T-cell (primary cell): ENCODE data around the gene EFNA4. TPM values are rescaled to one million over a fixed set of nuclear protein-coding genes. Genes with fewer than 3 reads are reported as not detected.

Experiments
- ATAC-seq, 4 experiments: fragments of 200-7000 bp in 3 of 4; fragments of 150-1000 bp in 1 of 4; cut with Tn5 transposase; replicated peaks in 1 of 4; 1 replicate in 3 of 4; 2 replicates in 1 of 4; pipeline ENCODE4 v1.10.0; 2021; ENCODE audit warnings: moderate library complexity in 3 of 4, mild to moderate bottlenecking in 2 of 4, moderate number of reproducible peaks in 1 of 4
- CTCF ChIA-PET, 2 donors: fragments of 300-600 bp; sonication (Branson Sonifier 250); formaldehyde crosslinking; loops; one replicate each; lab custom pipeline; 2022; ENCODE audit warnings: antibody characterized with exemption in 2 of 2; lab: Charles Lee
- POLR2A ChIA-PET, 2 donors: fragments of 300-600 bp; sonication (Branson Sonifier 250); formaldehyde crosslinking; loops; one replicate each; lab custom pipeline; 2022; ENCODE audit warnings: antibody characterized with exemption in 2 of 2; lab: Charles Lee
- DNase-seq, 35 experiments: peaks; one replicate each; pipeline versions ENCODE4 v3.0.0 to v3.0.0-alpha.2; 2013 to 2023
- H3K27ac ChIP-seq: one replicate; pipeline ENCODE4 v1.5.1; 2013; ENCODE audit warnings: low read length
- H3K27me3 ChIP-seq, 2 experiments: replicated peaks in 1 of 2; 1 replicate in 1 of 2; 2 replicates in 1 of 2; pipeline versions ENCODE4 v1.6.1 to v1.7.0; 2013; ENCODE audit warnings: low read length in 1 of 2, mixed read lengths in 1 of 2; ENCODE audit not compliant: control insufficient read depth in 2 of 2, insufficient read depth in 2 of 2; ENCODE audit errors: extremely low read depth in 1 of 2
- H3K36me3 ChIP-seq, 2 donors: 1 replicate in 1 of 2; 2 replicates in 1 of 2; pipeline versions ENCODE4 v1.6.1 to v1.7.0; 2013; ENCODE audit warnings: low read length in 1 of 2; ENCODE audit not compliant: control insufficient read depth in 2 of 2, insufficient read depth in 1 of 2; ENCODE audit errors: extremely low read depth in 1 of 2
- H3K4me1 ChIP-seq, 2 experiments: 1 replicate in 1 of 2; 2 replicates in 1 of 2; pipeline versions ENCODE4 v1.6.1 to v1.7.0; 2013; ENCODE audit warnings: low read length in 2 of 2, mixed read lengths in 1 of 2; ENCODE audit not compliant: insufficient read depth in 2 of 2, control insufficient read depth in 1 of 2; ENCODE audit errors: extremely low read depth in 1 of 2
- H3K4me3 ChIP-seq, 2 donors: 1 replicate in 1 of 2; 2 replicates in 1 of 2; pipeline versions ENCODE4 v1.5.1 to v1.7.0; 2013; ENCODE audit warnings: mild to moderate bottlenecking in 2 of 2, low read length in 1 of 2, moderate library complexity in 1 of 2; ENCODE audit not compliant: control insufficient read depth in 1 of 2; ENCODE audit errors: extremely low read depth in 1 of 2
- H3K9me3 ChIP-seq: 2 replicates; pipeline ENCODE4 v1.7.0; 2013
- H3K27ac Mint-ChIP-seq, 2 donors: one replicate each; pipeline ENCODE4 v1.8.0; 2020 to 2021; ENCODE audit warnings: mild to moderate bottlenecking in 2 of 2, mixed read lengths in 2 of 2
- H3K27me3 Mint-ChIP-seq, 2 donors: one replicate each; pipeline ENCODE4 v1.8.0; 2021 to 2022; ENCODE audit warnings: mixed read lengths in 2 of 2
- H3K36me3 Mint-ChIP-seq: one replicate; pipeline ENCODE4 v1.8.0; 2021; ENCODE audit warnings: mixed read lengths
- H3K4me1 Mint-ChIP-seq, 3 donors: one replicate each; pipeline ENCODE4 v1.8.0; 2020 to 2022; ENCODE audit warnings: mixed read lengths in 3 of 3, mild to moderate bottlenecking in 1 of 3
- H3K4me3 Mint-ChIP-seq, 3 donors: one replicate each; pipeline ENCODE4 v1.8.0; 2020 to 2022; ENCODE audit warnings: mild to moderate bottlenecking in 3 of 3, mixed read lengths in 3 of 3, moderate library complexity in 3 of 3
- H3K9me3 Mint-ChIP-seq, 3 donors: one replicate each; pipeline ENCODE4 v1.8.0; 2020 to 2022; ENCODE audit warnings: mixed read lengths in 3 of 3
- WGBS: methylation state at CpG from one replicate; pipeline ENCODE4 v1.1.5; 2013; ENCODE audit warnings: missing lambda C conversion rate; ENCODE audit not compliant: insufficient coverage; 5-methylcytosine and 5-hydroxymethylcytosine counted together
- total RNA-seq, 35 experiments: library from RNA in 6 of 35; stranded (reverse) in 6 of 35; fragments of 120-200 nt in 1 of 35; gene quantifications; one replicate each; pipeline versions ENCODE4 v1.2.1 to v1.2.4 and lab custom pipeline; 2013 to 2026

EFNA4 gene
- total RNA-seq, 5 donors from 2014 or later (not counting 1 experiment from before 2014, with no cell fraction given) = 3.1 to 7.8 (median 6.6) TPM

- Mint-ChIP-seq H3K36me3 (peaks cover 7% of the 10 kb centered on the region), H3K4me3 (peak overlapping the region; percentile 46 to 67 (median 47)), H3K27ac (peak overlapping the region; percentile 33 to 64), H3K27me3 (no peaks in the 10 kb centered on the region), H3K4me1 (peaks cover 23 to 32% (median 30%) of the 10 kb centered on the region in 3 donors), H3K9me3 (no peaks in the 10 kb centered on the region)
- no peaks in the 10 kb centered on the region for H3K9me3 ChIP-seq
- H3K4me3 ChIP-seq = no peak overlapping the region
- ChIA-PET CTCF (no interaction called here), POLR2A (interaction anchor here in 1 of 2 donors (0.6 kb wide), 2 partner anchors 11 to 212 kb away, joined by 3 to 4 read pairs; no protein-coding TSS in a partner anchor)
- no peak for DNase-seq
- peaks cover 0 to 9% of the 10 kb centered on the region in 2 experiments for H3K27me3 ChIP-seq
- 79% methylated on average over 7 of the region's 14 CpGs for WGBS
- H3K36me3 ChIP-seq = peaks cover 6 to 15% of the 10 kb centered on the region in 2 donors
- H3K4me1 ChIP-seq = peaks cover 35 to 43% of the 10 kb centered on the region in 2 experiments
- ATAC-seq = no peak
- no peak overlapping the region for H3K27ac ChIP-seq
Observed at GRCh38 chr1:155071701-155072100, 8.2 kb downstream of the EFNA4 start.

- Histone ChIP-seq H3K4me1 (peaks cover 43 to 44% of the 10 kb centered on the region in 2 experiments), H3K27me3 (peaks cover 0 to 9% of the 10 kb centered on the region in 2 experiments), H3K27ac (no peak overlapping the region), H3K36me3 (peaks cover 6 to 15% of the 10 kb centered on the region in 2 donors), H3K4me3 (no peak overlapping the region), H3K9me3 (no peaks in the 10 kb centered on the region)
- Mint-ChIP-seq H3K27ac (peak overlapping the region in 1 of 2 donors; percentile 24), H3K9me3 (no peaks in the 10 kb centered on the region), H3K4me3 (peak overlapping the region in 1 of 3 donors; percentile 67), H3K36me3 (no peaks in the 10 kb centered on the region), H3K27me3 (no peaks in the 10 kb centered on the region), H3K4me1 (peaks cover 23 to 37% (median 29%) of the 10 kb centered on the region in 3 donors)
- ATAC-seq (no peak), DNase-seq (no peak)
- POLR2A ChIA-PET = no interaction called here
- WGBS = 88% methylated on average over 4 of the region's 7 CpGs
- CTCF ChIA-PET = interaction anchor here in 1 of 2 donors (1.0 kb wide), 1 partner anchor 13 kb away, joined by 4 read pairs; no protein-coding TSS in a partner anchor
Observed at GRCh38 chr1:155072531-155073289, 9.2 kb downstream of the EFNA4 start.

GRCh38 chr1:155073377-155074242, 10.1 kb downstream of the EFNA4 start:
- WGBS = 100% methylated on average over 1 of the region's 3 CpGs
- peak in 1 of 4 experiments; percentile 17 for ATAC-seq
- Mint-ChIP-seq H3K36me3 (no peaks in the 10 kb centered on the region), H3K27me3 (no peaks in the 10 kb centered on the region), H3K9me3 (no peaks in the 10 kb centered on the region), H3K27ac (peak overlapping the region in 1 of 2 donors; percentile 24), H3K4me3 (no peak overlapping the region), H3K4me1 (peaks cover 25 to 38% (median 29%) of the 10 kb centered on the region in 3 donors)
- CTCF ChIA-PET = interaction anchor here in 1 of 2 donors (0.5 to 1.0 kb wide), 2 partner anchors 12 to 89 kb away, joined by 4 to 7 read pairs; no protein-coding TSS in a partner anchor
- H3K27ac ChIP-seq = no peak overlapping the region
- H3K27me3 ChIP-seq = peaks cover 0 to 17% of the 10 kb centered on the region in 2 experiments
- H3K4me3 ChIP-seq = peak overlapping the region in 1 of 2 donors; percentile 17
- peaks cover 44 to 48% of the 10 kb centered on the region in 2 experiments for H3K4me1 ChIP-seq
- H3K36me3 ChIP-seq = peaks cover 6 to 8% of the 10 kb centered on the region in 2 donors
- POLR2A ChIA-PET = no interaction called here
- no peak for DNase-seq
- H3K9me3 ChIP-seq = no peaks in the 10 kb centered on the region

- Histone ChIP-seq H3K9me3 (no peaks in the 10 kb centered on the region), H3K27me3 (peaks cover 0 to 31% of the 10 kb centered on the region in 2 experiments), H3K4me1 (peaks cover 54 to 55% of the 10 kb centered on the region in 2 experiments), H3K4me3 (no peak overlapping the region), H3K27ac (no peak overlapping the region), H3K36me3 (no peaks in the 10 kb centered on the region)
- H3K27me3 Mint-ChIP-seq = peaks cover 5 to 6% of the 10 kb centered on the region in 2 donors
- H3K36me3 Mint-ChIP-seq = no peaks in the 10 kb centered on the region
- ChIA-PET CTCF (interaction anchor here in 1 of 2 donors (0.6 to 1.6 kb wide), 2 partner anchors 9 to 264 kb away, joined by 3 to 6 read pairs; no protein-coding TSS in a partner anchor), POLR2A (no interaction called here)
- DNase-seq (no peak), ATAC-seq (no peak)
- no CpG with 5 or more reads among the region's 5 CpGs for WGBS
- H3K9me3 Mint-ChIP-seq = no peaks in the 10 kb centered on the region
- H3K4me1 Mint-ChIP-seq = peaks cover 29 to 45% (median 36%) of the 10 kb centered on the region in 3 donors
- H3K27ac Mint-ChIP-seq = no peak overlapping the region
- H3K4me3 Mint-ChIP-seq = no peak overlapping the region
Observed at GRCh38 chr1:155075535-155075934, 12.0 kb downstream of the EFNA4 start.

GRCh38 chr1:155076371-155076770, 12.8 kb downstream of the EFNA4 start:
- DNase-seq (no peak), ATAC-seq (no peak)
- Mint-ChIP-seq H3K27me3 (peaks cover 7 to 9% of the 10 kb centered on the region in 2 donors), H3K36me3 (no peaks in the 10 kb centered on the region), H3K4me1 (peaks cover 30 to 48% (median 37%) of the 10 kb centered on the region in 3 donors), H3K9me3 (no peaks in the 10 kb centered on the region), H3K4me3 (no peak overlapping the region), H3K27ac (no peak overlapping the region)
- H3K36me3 ChIP-seq = no peaks in the 10 kb centered on the region
- peaks cover 54 to 61% of the 10 kb centered on the region in 2 experiments for H3K4me1 ChIP-seq
- ChIA-PET CTCF (no interaction called here), POLR2A (no interaction called here)
- no peak overlapping the region for H3K27ac ChIP-seq
- H3K27me3 ChIP-seq = peaks cover 0 to 38% of the 10 kb centered on the region in 2 experiments
- no peaks in the 10 kb centered on the region for H3K9me3 ChIP-seq
- WGBS = 38% methylated on average over 1 of the region's 1 CpG
- no peak overlapping the region for H3K4me3 ChIP-seq

- ChIA-PET POLR2A (no interaction called here), CTCF (no interaction called here)
- Histone ChIP-seq H3K9me3 (no peaks in the 10 kb centered on the region), H3K27ac (no peak overlapping the region), H3K4me1 (peaks cover 57 to 68% of the 10 kb centered on the region in 2 experiments), H3K4me3 (no peak overlapping the region), H3K27me3 (peaks cover 0 to 43% of the 10 kb centered on the region in 2 experiments), H3K36me3 (no peaks in the 10 kb centered on the region)
- ATAC-seq (no peak), DNase-seq (no peak)
- Mint-ChIP-seq H3K27me3 (peaks cover 13 to 17% of the 10 kb centered on the region in 2 donors), H3K4me1 (peaks cover 30 to 47% (median 45%) of the 10 kb centered on the region in 3 donors), H3K4me3 (peak overlapping the region in 2 of 3 donors; percentile 2 to 85), H3K36me3 (no peaks in the 10 kb centered on the region), H3K9me3 (no peaks in the 10 kb centered on the region), H3K27ac (peak overlapping the region in 1 of 2 donors; percentile 7)
- 100% methylated on average over 1 of the region's 3 CpGs for WGBS
Observed at GRCh38 chr1:155077346-155077745, 13.8 kb downstream of the EFNA4 start.
